ENCODE measurements around the gene APIP. TPM values are rescaled to one million over a fixed set of nuclear protein-coding genes. Genes with fewer than 3 reads are reported as not detected.
"Not testable (repeated sequence)": the region's sequence is repeated elsewhere in the genome, so short reads cannot be mapped to it uniquely, and the experiment has no call there.

The APIP gene
- total RNA-seq, 1 donor from 2014 or later = 30.7 TPM

GRCh38 chr11:34916843-34917770 is 928 bp upstream of the APIP start:
- H3K27me3 Mint-ChIP-seq (ENCODE audit: low read depth) = no peaks in the 10 kb centered on the region
- peak overlapping the region; percentile 90 for H3K4me3 Mint-ChIP-seq (ENCODE audit: low read depth)
- intact Hi-C loops (cut with micrococcal nuclease) = loop anchor here (1.0 to 5.0 kb wide), 4 partner anchors 123 to 426 kb away; no protein-coding TSS in a partner anchor
- peak overlapping the region; percentile 91 for H3K27ac Mint-ChIP-seq
- peaks cover 20% of the 10 kb centered on the region for H3K36me3 Mint-ChIP-seq (ENCODE audit: low read depth)
- no peak for DNase-seq (ENCODE audit: low spot score)
- no peaks in the 10 kb centered on the region for H3K9me3 Mint-ChIP-seq
- H3K4me1 Mint-ChIP-seq (ENCODE audit: low read depth) = peaks cover 29% of the 10 kb centered on the region

GRCh38 chr11:34915136-34916014 is 804 bp downstream of the APIP start:
- H3K27ac Mint-ChIP-seq = peak overlapping the region; percentile 88
- H3K9me3 Mint-ChIP-seq = no peaks in the 10 kb centered on the region
- peaks cover 20% of the 10 kb centered on the region for H3K36me3 Mint-ChIP-seq (ENCODE audit: low read depth)
- peak overlapping the region; percentile 90 for H3K4me3 Mint-ChIP-seq (ENCODE audit: low read depth)
- H3K4me1 Mint-ChIP-seq (ENCODE audit: low read depth) = peaks cover 27% of the 10 kb centered on the region
- DNase-seq (ENCODE audit: low spot score) = no peak
- intact Hi-C loops (cut with micrococcal nuclease) = loop anchor here (1.0 to 5.0 kb wide), 4 partner anchors 125 to 428 kb away; no protein-coding TSS in a partner anchor
- H3K27me3 Mint-ChIP-seq (ENCODE audit: low read depth) = no peaks in the 10 kb centered on the region

- H3K4me1 Mint-ChIP-seq (ENCODE audit: low read depth) = peaks cover 23% of the 10 kb centered on the region
- peaks cover 20% of the 10 kb centered on the region for H3K36me3 Mint-ChIP-seq (ENCODE audit: low read depth)
- H3K27me3 Mint-ChIP-seq (ENCODE audit: low read depth); intact Hi-C loops (cut with micrococcal nuclease); H3K9me3 Mint-ChIP-seq; H3K27ac Mint-ChIP-seq; H3K4me3 Mint-ChIP-seq (ENCODE audit: low read depth); DNase-seq (ENCODE audit: low spot score): not testable (repeated sequence)
Measured at GRCh38 chr11:34913556-34913955, 2.6 kb downstream of the APIP start.

- intact Hi-C loops (cut with micrococcal nuclease) = no loop called here
- H3K27me3 Mint-ChIP-seq (ENCODE audit: low read depth) = no peaks in the 10 kb centered on the region
- H3K4me3 Mint-ChIP-seq (ENCODE audit: low read depth) = no peak overlapping the region
- peaks cover 9% of the 10 kb centered on the region for H3K4me1 Mint-ChIP-seq (ENCODE audit: low read depth)
- H3K9me3 Mint-ChIP-seq = no peaks in the 10 kb centered on the region
- DNase-seq (ENCODE audit: low spot score) = no peak
- peaks cover 20% of the 10 kb centered on the region for H3K36me3 Mint-ChIP-seq (ENCODE audit: low read depth)
- H3K27ac Mint-ChIP-seq = no peak overlapping the region
Measured at GRCh38 chr11:34911676-34912075, 4.5 kb downstream of the APIP start.

GRCh38 chr11:34910817-34911216 is 5.4 kb downstream of the APIP start:
- no peak for DNase-seq (ENCODE audit: low spot score)
- intact Hi-C loops (cut with micrococcal nuclease) = no loop called here
- Mint-ChIP-seq H3K27ac (no peak overlapping the region), H3K36me3 (ENCODE audit: low read depth) (peaks cover 22% of the 10 kb centered on the region), H3K4me3 (ENCODE audit: low read depth) (no peak overlapping the region), H3K4me1 (ENCODE audit: low read depth) (peaks cover 9% of the 10 kb centered on the region), H3K9me3 (no peaks in the 10 kb centered on the region), H3K27me3 (ENCODE audit: low read depth) (no peaks in the 10 kb centered on the region)

GRCh38 chr11:34909955-34910354 is 6.2 kb downstream of the APIP start:
- Mint-ChIP-seq H3K36me3 (ENCODE audit: low read depth) (peaks cover 18% of the 10 kb centered on the region), H3K4me3 (ENCODE audit: low read depth) (no peak overlapping the region), H3K27me3 (ENCODE audit: low read depth) (no peaks in the 10 kb centered on the region), H3K9me3 (peaks cover 4% of the 10 kb centered on the region), H3K27ac (no peak overlapping the region), H3K4me1 (ENCODE audit: low read depth) (peaks cover 3% of the 10 kb centered on the region)
- intact Hi-C loops (cut with micrococcal nuclease) = no loop called here
- DNase-seq (ENCODE audit: low spot score) = no peak

- peaks cover 9% of the 10 kb centered on the region for H3K9me3 Mint-ChIP-seq
- no peak overlapping the region for H3K4me3 Mint-ChIP-seq (ENCODE audit: low read depth)
- H3K27ac Mint-ChIP-seq = no peak overlapping the region
- H3K4me1 Mint-ChIP-seq (ENCODE audit: low read depth) = peaks cover 3% of the 10 kb centered on the region
- no peak for DNase-seq (ENCODE audit: low spot score)
- no peaks in the 10 kb centered on the region for H3K27me3 Mint-ChIP-seq (ENCODE audit: low read depth)
- intact Hi-C loops (cut with micrococcal nuclease) = no loop called here
- H3K36me3 Mint-ChIP-seq (ENCODE audit: low read depth) = peaks cover 23% of the 10 kb centered on the region
Measured at GRCh38 chr11:34909415-34909814, 6.8 kb downstream of the APIP start.

GRCh38 chr11:34907934-34908593 is 8.1 kb downstream of the APIP start:
- DNase-seq (ENCODE audit: low spot score) = no peak
- H3K4me1 Mint-ChIP-seq (ENCODE audit: low read depth) = no peaks in the 10 kb centered on the region
- no peaks in the 10 kb centered on the region for H3K27me3 Mint-ChIP-seq (ENCODE audit: low read depth)
- no peak overlapping the region for H3K4me3 Mint-ChIP-seq (ENCODE audit: low read depth)
- intact Hi-C loops (cut with micrococcal nuclease) = no loop called here
- peaks cover 20% of the 10 kb centered on the region for H3K9me3 Mint-ChIP-seq
- H3K27ac Mint-ChIP-seq = no peak overlapping the region
- peaks cover 23% of the 10 kb centered on the region for H3K36me3 Mint-ChIP-seq (ENCODE audit: low read depth)

GRCh38 chr11:34905666-34906065 is 10.5 kb downstream of the APIP start:
- Mint-ChIP-seq H3K27ac (no peak overlapping the region), H3K9me3 (peaks cover 32% of the 10 kb centered on the region), H3K27me3 (ENCODE audit: low read depth) (no peaks in the 10 kb centered on the region), H3K4me3 (ENCODE audit: low read depth) (no peak overlapping the region), H3K36me3 (ENCODE audit: low read depth) (peaks cover 25% of the 10 kb centered on the region), H3K4me1 (ENCODE audit: low read depth) (no peaks in the 10 kb centered on the region)
- DNase-seq (ENCODE audit: low spot score) = no peak
- intact Hi-C loops (cut with micrococcal nuclease) = no loop called here

- H3K27me3 Mint-ChIP-seq (ENCODE audit: low read depth) = no peaks in the 10 kb centered on the region
- no peak overlapping the region for H3K27ac Mint-ChIP-seq
- intact Hi-C loops (cut with micrococcal nuclease) = no loop called here
- no peak overlapping the region for H3K4me3 Mint-ChIP-seq (ENCODE audit: low read depth)
- peaks cover 44% of the 10 kb centered on the region for H3K9me3 Mint-ChIP-seq
- no peaks in the 10 kb centered on the region for H3K4me1 Mint-ChIP-seq (ENCODE audit: low read depth)
- no peak for DNase-seq (ENCODE audit: low spot score)
- H3K36me3 Mint-ChIP-seq (ENCODE audit: low read depth) = peaks cover 36% of the 10 kb centered on the region
Measured at GRCh38 chr11:34904421-34904955, 11.7 kb downstream of the APIP start.

GRCh38 chr11:34899633-34900016 is 16.6 kb downstream of the APIP start:
- DNase-seq (ENCODE audit: low spot score) = no peak
- Mint-ChIP-seq H3K27me3 (ENCODE audit: low read depth) (no peaks in the 10 kb centered on the region), H3K4me1 (ENCODE audit: low read depth) (no peaks in the 10 kb centered on the region), H3K9me3 (peaks cover 63% of the 10 kb centered on the region), H3K4me3 (ENCODE audit: low read depth) (no peak overlapping the region), H3K36me3 (ENCODE audit: low read depth) (peaks cover 52% of the 10 kb centered on the region), H3K27ac (no peak overlapping the region)
- intact Hi-C loops (cut with micrococcal nuclease) = no loop called here

GRCh38 chr11:34898474-34898873 is 17.7 kb downstream of the APIP start:
- no peak overlapping the region for H3K27ac Mint-ChIP-seq
- intact Hi-C loops (cut with micrococcal nuclease) = no loop called here
- no peaks in the 10 kb centered on the region for H3K27me3 Mint-ChIP-seq (ENCODE audit: low read depth)

More at GRCh38 chr11:34898474-34898873, 17.7 kb downstream of the APIP start:
- Mint-ChIP-seq H3K4me1 (ENCODE audit: low read depth) (no peaks in the 10 kb centered on the region), H3K4me3 (ENCODE audit: low read depth) (no peak overlapping the region), H3K9me3 (peaks cover 54% of the 10 kb centered on the region), H3K36me3 (ENCODE audit: low read depth) (peaks cover 43% of the 10 kb centered on the region)
- no peak for DNase-seq (ENCODE audit: low spot score)

Measured in activated T-helper 2 cell treated with anti-CD3 and anti-CD28 coated beads, Interferon-gamma antibody, Interleukin-2, Interleukin-4, amounts not matched to agents 10 μg/mL and 5 μg/mL and 100 μg/mL, durations not matched to agents 14 hours and 24 hours and 36 hours (primary cell).